Jurkat, Clone E6-1 (cell line): ENCODE data around the gene CABP5. TPM values are rescaled to one million over a fixed set of nuclear protein-coding genes. Genes with fewer than 3 reads are reported as not detected.
"Not testable (repeated sequence)": the region's sequence is repeated elsewhere in the genome, so short reads cannot be mapped to it uniquely, and the experiment has no call there.

Source experiments
- DNase-seq: peaks from one replicate; pipeline ENCODE4 v3.0.0-alpha.2; 2011; ENCODE audit warnings: low read depth, low spot score
- H3K4me3 ChIP-seq: 2 replicates; pipeline ENCODE4 v1.5.1; 2011; ENCODE audit warnings: mild to moderate bottlenecking, low read length, control low read depth, moderate library complexity
- polyA plus RNA-seq: library from polyadenylated mRNA; unstranded; fragments of >200 nt; gene quantifications from one replicate; pipeline ENCODE4 v1.2.1, GENCODE V29; 2012; ENCODE audit warnings: missing spikeins; ENCODE audit not compliant: insufficient read length, insufficient read depth

Gene CABP5
- polyA plus RNA-seq: not detected

- no peak for DNase-seq
- no peak within 1 kb of the TSS for H3K4me3 ChIP-seq
Observed at GRCh38 chr19:48043675-48044258, at the start of gene CABP5. Gene CABP5 (minus strand): TSS chr19:48044079. CDS start chr19:48043922, 157 bp downstream.

DNA sequence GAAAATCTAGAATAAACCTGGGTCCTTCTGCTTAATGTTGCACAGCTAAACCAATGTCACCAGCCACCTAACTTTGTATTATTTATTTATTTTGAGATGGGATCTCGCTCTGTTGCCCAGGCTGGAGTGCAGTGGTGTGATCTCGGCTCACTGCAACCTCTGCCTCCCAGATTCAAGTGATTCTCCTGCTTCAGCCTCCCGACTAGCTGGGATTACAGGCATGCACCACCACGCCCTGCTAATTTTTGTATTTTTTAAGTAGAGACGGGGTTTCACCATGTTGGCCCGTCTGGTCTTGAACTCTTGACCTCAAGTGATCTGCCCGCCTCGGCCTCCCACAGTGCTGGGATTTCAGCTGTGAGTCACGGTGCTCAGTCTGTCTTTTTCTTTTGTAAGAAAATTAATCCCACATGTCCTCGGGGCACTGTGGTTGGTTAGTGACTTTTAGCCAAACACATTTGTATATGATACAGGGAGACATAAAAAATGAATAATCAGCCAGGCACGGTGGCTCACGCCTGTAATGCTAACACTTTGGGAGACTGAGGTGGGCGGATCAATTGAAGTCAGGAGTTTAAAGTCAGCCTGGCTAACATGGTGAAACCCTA lies 47.3 kb upstream of the CABP5 start:
- not testable (repeated sequence) for H3K4me3 ChIP-seq, DNase-seq

DNA sequence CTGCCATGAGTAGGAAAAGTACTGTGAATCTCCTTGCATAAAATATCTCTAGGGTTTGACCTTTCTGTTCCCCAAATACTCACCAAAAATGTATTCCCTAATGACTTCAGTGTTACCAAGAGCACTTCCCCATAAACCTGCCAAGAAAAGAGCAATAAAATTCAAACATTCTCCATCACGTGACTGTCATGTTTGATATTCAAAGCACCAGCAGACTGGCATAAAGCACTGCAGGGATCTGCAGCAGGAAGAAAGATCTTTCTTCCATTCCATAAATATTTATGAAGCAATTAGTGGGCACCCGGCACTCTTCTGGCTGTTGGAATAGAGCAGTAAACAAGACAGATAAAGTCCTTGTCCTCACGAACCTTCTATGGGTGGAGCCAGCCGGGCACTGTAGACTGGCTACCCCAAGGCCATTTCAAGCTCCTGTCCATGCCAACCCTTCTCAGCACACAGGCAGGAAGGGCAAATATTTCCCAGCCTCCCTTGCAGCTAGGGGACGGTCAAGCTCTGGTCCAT lies 46.5 kb upstream of the CABP5 start:
- H3K4me3 ChIP-seq: no peak overlapping the region
- no peak for DNase-seq

DNA sequence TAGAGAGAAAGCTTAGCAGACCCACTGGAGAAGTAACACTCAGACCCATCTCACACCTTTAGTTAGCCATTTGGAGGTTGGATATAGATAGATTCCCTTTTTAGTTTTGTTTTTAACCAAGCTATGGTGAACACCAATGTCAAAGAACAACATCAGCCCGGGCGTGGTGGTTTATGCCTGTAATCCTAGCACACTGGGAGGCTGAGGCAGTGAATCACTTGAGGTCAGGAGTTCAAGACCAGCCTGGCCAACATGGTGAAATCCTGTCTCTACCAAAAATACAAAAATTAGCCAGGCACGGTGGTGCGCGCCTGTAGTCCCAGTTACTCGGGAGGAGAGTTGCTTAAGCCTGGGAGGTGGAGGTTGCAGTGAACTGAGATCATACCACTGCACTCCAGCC lies 45.1 kb upstream of the CABP5 start:
- not testable (repeated sequence) for DNase-seq, H3K4me3 ChIP-seq

GRCh38 chr19:48085904-48086864 lies 42.3 kb upstream of the CABP5 start:
- peak; percentile 4 for DNase-seq
- H3K4me3 ChIP-seq: no peak overlapping the region

DNA sequence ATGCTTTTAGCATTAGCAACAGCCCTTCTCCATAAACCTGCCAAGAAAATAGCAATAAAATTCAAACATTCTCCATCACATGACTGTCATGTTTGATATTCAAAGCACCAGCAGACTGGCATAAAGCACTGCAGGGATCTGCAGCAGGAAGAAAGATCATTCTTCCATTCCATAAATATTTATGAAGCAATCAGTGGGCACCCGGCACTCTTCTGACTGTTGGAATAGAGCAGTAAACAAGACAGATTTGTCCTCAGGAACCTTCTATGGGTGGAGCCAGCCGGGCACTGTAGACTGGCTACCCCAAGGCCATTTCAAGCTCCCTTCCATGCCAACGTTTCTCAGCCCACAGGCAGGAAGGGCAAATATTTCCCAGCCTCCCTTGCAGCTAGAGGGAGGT lies 41.2 kb upstream of the CABP5 start:
- no peak overlapping the region for H3K4me3 ChIP-seq
- DNase-seq: no peak

DNA sequence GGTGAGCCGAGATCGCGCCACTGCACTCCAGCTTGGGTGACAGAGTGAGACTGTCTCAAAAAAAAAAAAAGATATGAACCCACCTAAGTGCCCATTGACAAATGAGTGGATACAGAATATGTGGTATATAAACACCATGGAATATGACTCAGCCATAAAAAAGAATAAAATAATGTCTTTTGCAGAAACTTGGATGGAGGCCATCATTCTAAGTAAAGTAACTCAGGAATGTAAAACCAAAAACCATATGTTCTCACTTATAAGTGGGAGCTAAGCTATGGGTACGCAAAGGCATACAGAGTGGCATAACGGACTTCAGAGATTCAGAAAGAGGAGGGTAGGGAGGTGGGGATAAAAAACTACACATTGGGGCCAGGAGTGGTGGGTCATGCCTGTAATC lies 37.2 kb upstream of the CABP5 start:
- DNase-seq: no peak
- H3K4me3 ChIP-seq: no peak overlapping the region

DNA sequence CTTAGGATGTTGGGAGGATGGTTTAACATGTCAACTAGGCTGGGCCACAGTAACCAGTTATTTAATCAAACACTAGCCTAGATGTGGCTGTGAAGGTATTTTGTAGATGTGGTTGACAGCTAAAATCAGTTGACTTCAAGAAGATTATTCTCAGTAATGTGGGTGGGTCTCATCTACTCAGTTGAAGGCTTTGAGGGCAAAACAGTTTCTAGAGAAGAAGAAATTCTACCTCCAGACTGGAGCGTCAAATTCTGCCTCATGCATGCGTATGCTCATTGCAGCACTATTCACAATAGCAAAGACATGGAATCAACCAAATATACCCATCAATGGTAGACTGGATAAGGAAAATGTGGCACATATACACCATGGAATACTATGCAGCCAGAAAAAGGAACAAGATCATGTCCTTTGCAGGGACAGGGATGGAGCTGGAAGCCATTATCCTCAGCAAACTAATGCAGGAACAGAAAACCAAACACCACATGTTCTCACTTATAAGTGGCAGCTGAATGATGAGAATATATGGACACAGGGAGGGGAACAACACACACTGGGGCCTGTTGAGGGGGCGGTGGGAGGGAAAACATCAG lies 26.4 kb upstream of the CABP5 start:
- DNase-seq, H3K4me3 ChIP-seq: not testable (repeated sequence)

DNA sequence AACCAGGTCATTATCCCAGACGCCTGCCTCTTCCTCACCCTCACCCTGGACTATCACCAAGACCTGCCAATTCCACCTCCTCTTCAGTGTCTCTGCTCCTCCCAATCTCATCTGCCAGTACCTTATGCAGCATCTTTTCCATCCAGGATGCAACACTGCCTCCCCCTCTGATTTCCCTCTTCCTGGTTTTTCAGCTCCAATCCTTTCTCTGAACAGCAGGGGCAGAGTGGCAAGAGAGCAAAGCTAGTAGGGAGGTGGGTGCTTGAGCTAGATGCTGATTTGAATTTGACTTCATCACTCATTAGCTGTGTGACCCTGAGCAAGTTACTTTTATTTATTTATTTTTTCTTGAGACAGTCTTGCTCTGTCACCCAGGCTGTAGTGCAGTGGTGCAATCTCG lies 25.6 kb upstream of the CABP5 start:
- no peak for DNase-seq
- no peak overlapping the region for H3K4me3 ChIP-seq

GRCh38 chr19:48064509-48064908 lies 20.6 kb upstream of the CABP5 start:
- no peak for DNase-seq
- H3K4me3 ChIP-seq: no peak overlapping the region

DNA sequence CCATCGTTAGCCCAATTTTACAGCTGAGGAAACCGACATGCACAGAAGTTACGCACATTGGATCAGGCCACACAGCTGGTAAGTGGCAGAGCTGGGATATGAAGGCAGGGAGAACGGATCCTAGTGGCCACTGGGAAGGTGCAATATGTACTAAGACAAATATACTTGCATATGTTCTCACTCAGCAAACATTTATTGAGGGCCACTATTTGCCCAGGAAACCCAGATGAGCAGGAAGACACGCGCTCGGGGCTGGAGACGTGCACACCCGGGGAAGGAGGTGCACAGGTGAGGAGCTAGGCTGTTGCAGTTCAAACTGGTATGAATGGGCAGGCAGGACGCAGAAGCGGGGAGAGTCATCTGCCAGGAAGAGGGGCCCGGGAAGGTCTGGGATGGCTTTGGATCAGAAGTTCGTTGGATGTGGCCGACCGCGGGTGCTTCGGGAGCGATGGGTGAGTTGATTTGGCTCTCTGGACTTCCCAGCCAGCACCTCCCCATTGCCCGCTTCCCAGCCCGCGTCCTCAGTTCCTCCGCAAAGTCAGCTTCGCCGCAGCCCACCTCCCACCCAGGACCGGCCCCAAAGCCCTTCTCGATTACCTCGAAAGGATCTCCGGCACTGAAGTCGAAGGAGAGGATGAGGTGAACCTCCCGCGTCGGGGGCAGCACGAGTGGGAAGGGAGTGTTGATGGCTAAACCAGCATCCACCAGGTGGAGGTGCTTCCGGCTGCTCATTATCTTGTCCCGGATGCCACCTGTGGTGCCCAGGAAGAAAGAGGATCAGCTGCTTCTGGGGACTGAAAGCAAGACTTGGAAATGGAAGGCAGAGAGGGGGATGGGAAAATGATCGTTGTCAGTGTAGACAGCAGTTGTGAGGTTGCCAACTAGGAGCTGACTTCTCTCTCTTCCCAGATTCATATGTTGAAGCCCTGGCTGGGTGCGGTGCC lies 17.8 kb upstream of the CABP5 start:
- no peak for DNase-seq
- H3K4me3 ChIP-seq: no peak overlapping the region

GRCh38 chr19:48060381-48060780 lies 16.5 kb upstream of the CABP5 start:
- no peak overlapping the region for H3K4me3 ChIP-seq
- no peak for DNase-seq

DNA sequence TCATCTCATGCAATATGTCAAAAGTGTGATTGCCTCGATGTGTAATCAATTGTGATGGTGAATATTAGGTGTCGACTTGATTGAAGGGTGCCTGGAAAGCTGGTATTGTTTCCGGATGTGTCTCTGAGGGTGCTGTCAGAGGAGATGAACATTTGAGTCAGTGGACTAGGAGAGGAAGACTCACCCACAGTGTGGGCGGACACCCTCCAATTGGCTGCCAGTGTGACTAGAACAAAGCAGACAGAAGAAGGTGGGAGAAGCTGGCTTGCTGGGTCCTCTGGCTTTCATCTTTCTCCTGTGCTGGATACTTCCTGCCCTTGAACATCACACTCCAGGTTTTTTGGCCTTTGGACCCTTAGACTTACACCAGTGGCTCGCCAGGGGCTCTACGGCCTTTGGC lies 15.5 kb upstream of the CABP5 start:
- DNase-seq: no peak

DNA sequence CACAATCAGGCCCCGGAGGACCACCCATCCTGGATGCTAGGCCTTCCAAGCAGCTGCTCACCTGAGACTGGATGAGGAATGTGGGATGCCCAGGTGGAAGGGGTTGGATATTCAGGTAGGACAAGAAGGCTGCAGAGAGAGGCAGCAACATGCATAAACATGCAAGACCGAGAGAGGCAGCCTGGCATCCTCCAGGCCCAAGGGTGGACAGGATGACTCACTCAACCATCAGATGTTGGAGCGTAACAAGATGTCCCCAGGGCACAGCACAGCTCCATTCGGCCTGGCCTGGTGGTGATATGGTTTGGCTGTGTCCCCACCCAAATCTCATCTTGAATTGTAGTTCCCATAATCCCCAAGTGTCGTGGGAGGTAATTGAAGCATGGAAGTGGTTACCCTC lies 10.0 kb upstream of the CABP5 start:
- H3K4me3 ChIP-seq: no peak overlapping the region
- no peak for DNase-seq

More for the DNA sequence above, 15.5 kb upstream of the CABP5 start:
- H3K4me3 ChIP-seq: no peak overlapping the region

DNA sequence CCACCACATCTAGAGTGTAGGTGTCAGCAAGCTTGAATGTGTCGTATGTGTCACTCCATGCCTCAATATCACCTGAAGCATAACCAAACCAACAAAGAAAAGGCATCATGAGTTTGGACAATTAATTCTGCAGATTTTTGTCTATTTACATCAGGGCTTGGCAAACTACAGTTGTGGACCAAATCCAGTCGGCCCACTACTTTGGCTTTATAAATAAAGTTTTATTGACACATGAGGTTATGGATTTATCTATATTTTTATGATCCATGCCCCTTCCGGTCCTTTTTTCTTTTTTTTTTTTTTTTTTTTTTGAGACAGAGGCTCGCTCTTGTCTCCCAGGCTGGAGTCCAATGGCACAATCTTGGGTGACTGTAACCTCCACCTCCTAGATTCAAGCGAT lies 9.2 kb upstream of the CABP5 start:
- H3K4me3 ChIP-seq: no peak overlapping the region
- DNase-seq: no peak

DNA sequence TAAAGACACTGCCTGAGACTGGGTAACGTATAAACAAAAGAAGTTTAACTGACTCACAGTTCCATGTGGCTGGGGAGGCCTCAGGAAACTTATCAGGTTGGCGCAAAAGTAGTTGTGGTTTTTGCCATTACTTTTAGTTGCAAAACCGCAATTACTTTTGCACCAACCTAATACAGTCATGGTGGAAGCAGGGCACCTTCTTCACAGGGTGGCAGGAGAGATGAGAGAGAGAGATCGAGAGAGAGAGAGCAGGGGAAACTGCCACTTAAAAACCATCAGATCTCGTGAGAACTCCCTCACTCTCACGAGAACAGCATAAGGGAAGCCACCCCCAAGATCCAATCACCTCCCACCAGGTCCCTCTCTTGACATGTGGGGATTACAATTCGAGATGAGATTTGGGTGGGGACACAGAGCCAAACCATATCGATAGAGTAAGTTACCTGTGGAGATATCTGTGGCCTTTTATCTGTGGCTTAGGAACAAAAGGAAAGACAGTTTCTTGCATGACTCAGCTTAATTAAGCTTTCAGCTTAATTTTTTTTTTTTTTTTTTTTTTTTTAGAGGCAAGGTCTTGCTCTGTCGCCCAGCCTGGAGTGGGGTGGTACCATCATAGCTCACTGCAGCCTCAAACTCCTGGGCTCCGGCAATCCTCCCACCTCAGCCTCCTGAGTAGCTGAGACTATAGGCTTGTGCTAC lies 7.6 kb upstream of the CABP5 start:
- peak; percentile 14 for DNase-seq
- H3K4me3 ChIP-seq: no peak overlapping the region

DNA sequence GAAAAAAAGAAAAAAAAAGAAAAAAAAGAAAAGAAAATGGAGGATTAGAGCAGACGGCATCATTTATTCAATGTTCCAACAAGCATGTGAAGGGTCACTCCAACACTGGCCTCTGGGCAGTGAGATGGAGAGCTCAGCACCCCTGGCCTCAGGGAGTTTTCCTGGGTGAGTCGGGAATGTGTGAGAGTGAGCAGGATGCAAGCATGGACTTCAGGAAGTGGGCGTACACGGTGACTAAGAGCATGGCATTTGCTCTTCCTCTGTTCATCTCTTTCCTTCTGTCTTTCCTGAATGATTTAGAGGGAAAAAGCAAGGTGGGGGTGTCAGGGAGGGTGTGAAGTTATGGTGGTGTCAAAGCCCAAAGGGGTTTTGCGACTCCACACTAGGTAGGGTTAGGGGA lies 682 bp upstream of the CABP5 start:
- H3K4me3 ChIP-seq: no peak overlapping the region
- no peak for DNase-seq
